HepG2 (cell line): ENCODE results near the gene TM4SF4. TPM values are rescaled to one million over a fixed set of nuclear protein-coding genes. Genes with fewer than 3 reads are reported as not detected.
A peak's percentile ranks its signal among the peaks of the same experiment; 100 is the strongest.

Experiments used
- ARNT2 ChIP-seq: sonication (generic); formaldehyde crosslinking; IDR thresholded peaks from 2 replicates; pipeline ENCODE4 v1.8.0; 2022; ENCODE audit warnings: mild to moderate bottlenecking, low read depth, missing genetic modification reagents, moderate library complexity
- FOXP1 ChIP-seq, 2 experiments: fragments of 450-650 bp in 1 of 2; IDR thresholded peaks; 2 replicates each; pipeline ENCODE4 v1.6.1; 2017 to 2018; ENCODE audit warnings: antibody characterized with exemption in 1 of 2
- HDAC1 ChIP-seq: sonication (generic); formaldehyde crosslinking; IDR thresholded peaks from 2 replicates; pipeline ENCODE4 v1.5.1; 2020; ENCODE audit warnings: mild to moderate bottlenecking, missing genetic modification reagents
- PHF21A ChIP-seq: sonication (generic); formaldehyde crosslinking; IDR thresholded peaks from 2 replicates; pipeline ENCODE4 v1.5.0; 2020; ENCODE audit warnings: mild to moderate bottlenecking, missing genetic modification reagents
- RARA ChIP-seq: IDR thresholded peaks from 2 replicates; pipeline ENCODE4 v1.6.1; 2016; ENCODE audit warnings: missing genetic modification reagents, missing compliant biosample characterization
- TCF12 ChIP-seq, 2 experiments: fragments of 450-650 bp in 1 of 2; sonication (generic) in 1 of 2; formaldehyde crosslinking in 1 of 2; IDR thresholded peaks; 2 replicates each; pipeline versions ENCODE4 v1.6.1 to v1.8.0; 2017 to 2022; ENCODE audit warnings: antibody characterized with exemption in 1 of 2, mild to moderate bottlenecking in 1 of 2, missing genetic modification reagents in 1 of 2, moderate library complexity in 1 of 2
- YEATS4 ChIP-seq: sonication (generic); formaldehyde crosslinking; IDR thresholded peaks from 2 replicates; pipeline ENCODE4 v1.4.0; 2020; ENCODE audit warnings: missing genetic modification reagents, borderline replicate concordance
- polyA plus RNA-seq, 8 experiments: library from polyadenylated mRNA; depleted of rRNA in 3 of 8; stranded (reverse) in 7 of 8; unstranded in 1 of 8; fragments of >200 nt; fragmentation: Illumina TruSeq in 4 of 8; extraction: Trizol in 4 of 8; gene quantifications; 2 replicates each; pipeline versions ENCODE4 v1.2.1 to v1.2.3, GENCODE V29; 2011 to 2016; ENCODE audit warnings: low read depth in 4 of 8, missing spikeins in 1 of 8, mixed read lengths in 1 of 8; ENCODE audit not compliant: insufficient read depth in 1 of 8
- total RNA-seq, 5 experiments: library from RNA; depleted of rRNA; stranded (reverse); fragments of >200 nt; fragmentation: Illumina TruSeq; extraction: Trizol; gene quantifications; 2 replicates each; pipeline ENCODE4 v1.2.3, GENCODE V29; 2016; ENCODE audit warnings: low read depth in 1 of 5
- TF ChIP-seq, protein P1 (sequence below): sonication (generic); formaldehyde crosslinking; IDR thresholded peaks from 2 replicates; pipeline ENCODE4; 2020; ENCODE audit warnings: missing genetic modification reagents, mild to moderate bottlenecking, borderline replicate concordance
- TF ChIP-seq, protein P2 (sequence below): sonication (generic); formaldehyde crosslinking; IDR thresholded peaks from 2 replicates; pipeline ENCODE4 v1.5.0; 2020; ENCODE audit warnings: mild to moderate bottlenecking, missing genetic modification reagents
- TF ChIP-seq, protein P3 (sequence below): sonication (generic); formaldehyde crosslinking; IDR thresholded peaks from 2 replicates; pipeline ENCODE4 v1.5.1; 2020; ENCODE audit warnings: mild to moderate bottlenecking, missing genetic modification reagents, borderline replicate concordance
- TF ChIP-seq, protein P4 (sequence below): sonication (generic); formaldehyde crosslinking; IDR thresholded peaks from 2 replicates; pipeline ENCODE4 v1.4.0; 2020; ENCODE audit warnings: low read depth, mild to moderate bottlenecking, missing genetic modification reagents

TM4SF4 gene
- total and polyA plus RNA-seq, 2 of the 13 experiments (the other 11 are each of a cell fraction or from before 2014, with no cell fraction given): 0.63 to 0.95 TPM

DNA sequence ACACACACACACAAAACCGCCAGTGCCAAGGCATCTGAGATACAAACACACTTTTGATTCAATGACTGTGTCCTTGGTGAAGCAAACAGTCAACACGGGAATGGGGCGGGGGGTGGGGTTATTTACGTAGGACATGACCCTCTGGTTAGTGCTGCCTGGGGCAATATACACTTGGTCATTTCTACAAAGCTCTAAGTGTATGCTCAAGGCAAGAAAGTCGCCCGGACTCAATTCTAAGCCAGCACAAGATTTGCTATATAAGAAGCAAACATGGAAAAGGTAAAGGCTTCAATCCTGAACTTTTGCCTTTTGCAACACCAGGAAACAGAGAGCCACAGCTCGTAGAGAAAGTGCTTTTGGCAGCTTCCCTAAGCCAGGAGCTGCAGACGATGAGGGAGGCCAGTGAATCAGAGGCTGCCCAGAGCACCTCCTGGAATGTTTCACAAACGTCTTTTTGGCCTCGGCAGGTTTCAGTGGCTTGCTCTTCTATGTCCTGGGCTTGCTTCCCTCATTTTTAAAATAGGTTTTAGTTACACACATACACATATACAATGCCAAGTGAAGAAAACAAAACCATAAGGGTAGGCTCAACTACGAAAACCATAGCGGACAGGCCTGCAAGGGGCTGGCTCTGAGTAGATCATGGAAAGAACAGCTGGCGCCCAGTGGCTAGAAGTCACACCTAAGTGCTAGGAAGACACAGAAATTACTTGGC is 73.6 kb downstream of the TM4SF4 start (continued):
- TF ChIP-seq, protein P1, sequence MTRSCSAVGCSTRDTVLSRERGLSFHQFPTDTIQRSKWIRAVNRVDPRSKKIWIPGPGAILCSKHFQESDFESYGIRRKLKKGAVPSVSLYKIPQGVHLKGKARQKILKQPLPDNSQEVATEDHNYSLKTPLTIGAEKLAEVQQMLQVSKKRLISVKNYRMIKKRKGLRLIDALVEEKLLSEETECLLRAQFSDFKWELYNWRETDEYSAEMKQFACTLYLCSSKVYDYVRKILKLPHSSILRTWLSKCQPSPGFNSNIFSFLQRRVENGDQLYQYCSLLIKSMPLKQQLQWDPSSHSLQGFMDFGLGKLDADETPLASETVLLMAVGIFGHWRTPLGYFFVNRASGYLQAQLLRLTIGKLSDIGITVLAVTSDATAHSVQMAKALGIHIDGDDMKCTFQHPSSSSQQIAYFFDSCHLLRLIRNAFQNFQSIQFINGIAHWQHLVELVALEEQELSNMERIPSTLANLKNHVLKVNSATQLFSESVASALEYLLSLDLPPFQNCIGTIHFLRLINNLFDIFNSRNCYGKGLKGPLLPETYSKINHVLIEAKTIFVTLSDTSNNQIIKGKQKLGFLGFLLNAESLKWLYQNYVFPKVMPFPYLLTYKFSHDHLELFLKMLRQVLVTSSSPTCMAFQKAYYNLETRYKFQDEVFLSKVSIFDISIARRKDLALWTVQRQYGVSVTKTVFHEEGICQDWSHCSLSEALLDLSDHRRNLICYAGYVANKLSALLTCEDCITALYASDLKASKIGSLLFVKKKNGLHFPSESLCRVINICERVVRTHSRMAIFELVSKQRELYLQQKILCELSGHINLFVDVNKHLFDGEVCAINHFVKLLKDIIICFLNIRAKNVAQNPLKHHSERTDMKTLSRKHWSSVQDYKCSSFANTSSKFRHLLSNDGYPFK (CRISPR knock-in tag): no peak
- TF ChIP-seq RARA (CRISPR knock-in tag) (0 out of 2 replicates have a peak, but pooled peaks have one; percentile 23), PHF21A (CRISPR knock-in tag) (0 out of 2 replicates have a peak, but pooled peaks have one; percentile 37), TCF12 (IDR thresholded peaks at IDR 0.05) (no peak), TCF12 (CRISPR knock-in tag; IDR thresholded peaks at IDR 0.05) (no peak), ARNT2 (peak; percentile 26; the same call in 1 of the 2 replicates), YEATS4 (CRISPR knock-in tag) (no peak), FOXP1 (IDR thresholded peaks at IDR 0.05) (no peak), FOXP1 (CRISPR knock-in tag; IDR thresholded peaks at IDR 0.05) (no peak; the same call in 1 of the 2 replicates), HDAC1 (CRISPR knock-in tag) (peak; percentile 11; the same call in 1 of the 2 replicates)
- TF ChIP-seq, protein P2, sequence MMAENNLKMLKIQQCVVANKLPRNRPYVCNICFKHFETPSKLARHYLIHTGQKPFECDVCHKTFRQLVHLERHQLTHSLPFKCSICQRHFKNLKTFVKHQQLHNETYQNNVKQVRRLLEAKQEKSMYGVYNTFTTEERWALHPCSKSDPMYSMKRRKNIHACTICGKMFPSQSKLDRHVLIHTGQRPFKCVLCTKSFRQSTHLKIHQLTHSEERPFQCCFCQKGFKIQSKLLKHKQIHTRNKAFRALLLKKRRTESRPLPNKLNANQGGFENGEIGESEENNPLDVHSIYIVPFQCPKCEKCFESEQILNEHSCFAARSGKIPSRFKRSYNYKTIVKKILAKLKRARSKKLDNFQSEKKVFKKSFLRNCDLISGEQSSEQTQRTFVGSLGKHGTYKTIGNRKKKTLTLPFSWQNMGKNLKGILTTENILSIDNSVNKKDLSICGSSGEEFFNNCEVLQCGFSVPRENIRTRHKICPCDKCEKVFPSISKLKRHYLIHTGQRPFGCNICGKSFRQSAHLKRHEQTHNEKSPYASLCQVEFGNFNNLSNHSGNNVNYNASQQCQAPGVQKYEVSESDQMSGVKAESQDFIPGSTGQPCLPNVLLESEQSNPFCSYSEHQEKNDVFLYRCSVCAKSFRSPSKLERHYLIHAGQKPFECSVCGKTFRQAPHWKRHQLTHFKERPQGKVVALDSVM (CRISPR knock-in tag): peak; percentile 44; the same call in 1 of the 2 replicates
- TF ChIP-seq, protein P3, sequence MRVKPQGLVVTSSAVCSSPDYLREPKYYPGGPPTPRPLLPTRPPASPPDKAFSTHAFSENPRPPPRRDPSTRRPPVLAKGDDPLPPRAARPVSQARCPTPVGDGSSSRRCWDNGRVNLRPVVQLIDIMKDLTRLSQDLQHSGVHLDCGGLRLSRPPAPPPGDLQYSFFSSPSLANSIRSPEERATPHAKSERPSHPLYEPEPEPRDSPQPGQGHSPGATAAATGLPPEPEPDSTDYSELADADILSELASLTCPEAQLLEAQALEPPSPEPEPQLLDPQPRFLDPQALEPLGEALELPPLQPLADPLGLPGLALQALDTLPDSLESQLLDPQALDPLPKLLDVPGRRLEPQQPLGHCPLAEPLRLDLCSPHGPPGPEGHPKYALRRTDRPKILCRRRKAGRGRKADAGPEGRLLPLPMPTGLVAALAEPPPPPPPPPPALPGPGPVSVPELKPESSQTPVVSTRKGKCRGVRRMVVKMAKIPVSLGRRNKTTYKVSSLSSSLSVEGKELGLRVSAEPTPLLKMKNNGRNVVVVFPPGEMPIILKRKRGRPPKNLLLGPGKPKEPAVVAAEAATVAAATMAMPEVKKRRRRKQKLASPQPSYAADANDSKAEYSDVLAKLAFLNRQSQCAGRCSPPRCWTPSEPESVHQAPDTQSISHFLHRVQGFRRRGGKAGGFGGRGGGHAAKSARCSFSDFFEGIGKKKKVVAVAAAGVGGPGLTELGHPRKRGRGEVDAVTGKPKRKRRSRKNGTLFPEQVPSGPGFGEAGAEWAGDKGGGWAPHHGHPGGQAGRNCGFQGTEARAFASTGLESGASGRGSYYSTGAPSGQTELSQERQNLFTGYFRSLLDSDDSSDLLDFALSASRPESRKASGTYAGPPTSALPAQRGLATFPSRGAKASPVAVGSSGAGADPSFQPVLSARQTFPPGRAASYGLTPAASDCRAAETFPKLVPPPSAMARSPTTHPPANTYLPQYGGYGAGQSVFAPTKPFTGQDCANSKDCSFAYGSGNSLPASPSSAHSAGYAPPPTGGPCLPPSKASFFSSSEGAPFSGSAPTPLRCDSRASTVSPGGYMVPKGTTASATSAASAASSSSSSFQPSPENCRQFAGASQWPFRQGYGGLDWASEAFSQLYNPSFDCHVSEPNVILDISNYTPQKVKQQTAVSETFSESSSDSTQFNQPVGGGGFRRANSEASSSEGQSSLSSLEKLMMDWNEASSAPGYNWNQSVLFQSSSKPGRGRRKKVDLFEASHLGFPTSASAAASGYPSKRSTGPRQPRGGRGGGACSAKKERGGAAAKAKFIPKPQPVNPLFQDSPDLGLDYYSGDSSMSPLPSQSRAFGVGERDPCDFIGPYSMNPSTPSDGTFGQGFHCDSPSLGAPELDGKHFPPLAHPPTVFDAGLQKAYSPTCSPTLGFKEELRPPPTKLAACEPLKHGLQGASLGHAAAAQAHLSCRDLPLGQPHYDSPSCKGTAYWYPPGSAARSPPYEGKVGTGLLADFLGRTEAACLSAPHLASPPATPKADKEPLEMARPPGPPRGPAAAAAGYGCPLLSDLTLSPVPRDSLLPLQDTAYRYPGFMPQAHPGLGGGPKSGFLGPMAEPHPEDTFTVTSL: 0 out of 2 replicates have a peak, but pooled peaks have one; percentile 20
- TF ChIP-seq, protein P4, sequence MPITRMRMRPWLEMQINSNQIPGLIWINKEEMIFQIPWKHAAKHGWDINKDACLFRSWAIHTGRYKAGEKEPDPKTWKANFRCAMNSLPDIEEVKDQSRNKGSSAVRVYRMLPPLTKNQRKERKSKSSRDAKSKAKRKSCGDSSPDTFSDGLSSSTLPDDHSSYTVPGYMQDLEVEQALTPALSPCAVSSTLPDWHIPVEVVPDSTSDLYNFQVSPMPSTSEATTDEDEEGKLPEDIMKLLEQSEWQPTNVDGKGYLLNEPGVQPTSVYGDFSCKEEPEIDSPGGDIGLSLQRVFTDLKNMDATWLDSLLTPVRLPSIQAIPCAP (CRISPR knock-in tag): no peak
